AG04449 (cell line): ENCODE measurements around the gene SDR9C7.
"Not testable (repeated sequence)": the region's sequence is repeated elsewhere in the genome, so short reads cannot be mapped to it uniquely, and the experiment has no call there.

Experiments
- CTCF ChIA-PET: fragments of 350-600 bp; formaldehyde crosslinking; extraction: SDS; loops from one replicate; lab custom pipeline; 2021; ENCODE audit warnings: antibody characterized with exemption; lab: Yijun Ruan, JAX
- POLR2A ChIA-PET: fragments of 400-600, 350-600 bp; formaldehyde crosslinking; extraction: SDS; loops from one replicate; lab custom pipeline; 2020; ENCODE audit warnings: antibody characterized with exemption, inconsistent platforms; lab: Yijun Ruan, JAX
- DNase-seq: peaks from one replicate; pipeline ENCODE4 v3.0.0-alpha.2; 2010; ENCODE audit warnings: low read depth, low spot score
- H3K4me3 ChIP-seq: 2 replicates; pipeline ENCODE4 v1.5.1; 2011; ENCODE audit warnings: low read depth, mild to moderate bottlenecking, control low read depth, low read length
- CTCF ChIP-seq: IDR thresholded peaks from one replicate; pipeline ENCODE4 v1.5.1; 2011; ENCODE audit warnings: mild to moderate bottlenecking, moderate library complexity, low read length, control low read depth, inconsistent platforms; ENCODE audit not compliant: insufficient read depth; ENCODE audit errors: missing control alignments

The SDR9C7 gene

GRCh38 chr12:56933826-56934625 is at the start of gene SDR9C7:
Gene SDR9C7 (minus strand): TSS chr12:56934408. CDS start chr12:56934261, 147 bp downstream.
- no peak for DNase-seq
- no peak within 1 kb of the TSS for H3K4me3 ChIP-seq
- TF ChIP-seq CTCF = no peak
- ChIA-PET CTCF (interaction anchor here (1.5 kb wide), 1 partner anchor 166 kb away, joined by 3 read pairs; no protein-coding TSS in a partner anchor), POLR2A (no interaction called here)

- no peak overlapping the region for H3K4me3 ChIP-seq
- ChIA-PET POLR2A (no interaction called here), CTCF (no interaction called here)
- no peak for TF ChIP-seq CTCF
- no peak for DNase-seq
Measured at GRCh38 chr12:56983386-56983785, 49.2 kb upstream of the SDR9C7 start.

- POLR2A ChIA-PET, DNase-seq, H3K4me3 ChIP-seq: not testable (repeated sequence)
- CTCF ChIA-PET = interaction anchor here (0.6 to 1.4 kb wide), 2 partner anchors 19 to 225 kb away, joined by 3 to 4 read pairs; no protein-coding TSS in a partner anchor
Measured at GRCh38 chr12:56982578-56983236, 48.5 kb upstream of the SDR9C7 start.

- DNase-seq = no peak
- H3K4me3 ChIP-seq = no peak overlapping the region
- ChIA-PET POLR2A (no interaction called here), CTCF (interaction anchor here (1.1 to 1.4 kb wide), 2 partner anchors 21 to 218 kb away, joined by 3 read pairs; partner anchors contain the start of gene HSD17B6)
- no peak for TF ChIP-seq CTCF
Measured at GRCh38 chr12:56980941-56981530, 46.8 kb upstream of the SDR9C7 start.

- no peak for DNase-seq
- POLR2A ChIA-PET = no interaction called here
- no peak for TF ChIP-seq CTCF
- H3K4me3 ChIP-seq = no peak overlapping the region
- CTCF ChIA-PET = interaction anchor here (1.0 to 1.1 kb wide), 2 partner anchors 24 to 218 kb away, joined by 3 read pairs; partner anchors contain the start of gene HSD17B6
Measured at GRCh38 chr12:56980268-56980667, 46.1 kb upstream of the SDR9C7 start.

- H3K4me3 ChIP-seq = no peak overlapping the region
- CTCF ChIA-PET = interaction anchor here (1.0 to 1.1 kb wide), 2 partner anchors 25 to 217 kb away, joined by 3 read pairs; partner anchors contain the start of gene HSD17B6
- POLR2A ChIA-PET = no interaction called here
- no peak for TF ChIP-seq CTCF
- no peak for DNase-seq
Measured at GRCh38 chr12:56979628-56980027, 45.4 kb upstream of the SDR9C7 start.
